A673 (cell line): ENCODE results near the gene SRL.

Experiments used
- EZH2 ChIP-seq: fragments of 200-600 bp; sonication (generic); IDR thresholded peaks from 2 replicates; pipeline ENCODE4 v1.6.1; 2017; ENCODE audit warnings: borderline replicate concordance, low read depth, mild to moderate bottlenecking, mixed read lengths, antibody characterized with exemption, low read length; ENCODE audit not compliant: poor library complexity, severe bottlenecking
- TF ChIP-seq, protein P1 (sequence below): fragments of 300-800, 200-600 bp; sonication (generic); conservative IDR thresholded peaks from 2 replicates; pipeline ENCODE4 v1.5.1; 2017; ENCODE audit warnings: low read depth, mild to moderate bottlenecking, antibody characterized with exemption, low read length, moderate library complexity, mixed read lengths

DNA sequence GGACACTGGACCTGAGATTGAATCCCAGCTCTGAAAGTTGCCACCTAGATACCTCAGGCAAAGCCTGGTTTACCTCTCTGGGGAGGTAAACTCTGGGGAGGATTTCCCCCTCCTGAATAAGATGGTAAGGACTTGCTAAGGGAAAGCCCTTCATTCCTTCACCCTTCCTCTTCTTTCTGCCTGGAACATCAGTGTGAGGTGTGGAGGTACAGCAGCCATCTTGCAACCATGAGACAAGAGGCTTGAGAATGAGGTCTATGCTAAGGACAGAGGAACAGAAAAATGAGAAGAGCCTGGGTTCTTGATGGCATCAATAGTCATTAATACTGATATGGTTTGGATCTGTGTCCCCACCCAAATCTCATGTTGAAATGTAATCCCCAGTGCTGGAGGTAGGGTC, 101.9 kb downstream of the SRL start:
- TF ChIP-seq, protein P1, sequence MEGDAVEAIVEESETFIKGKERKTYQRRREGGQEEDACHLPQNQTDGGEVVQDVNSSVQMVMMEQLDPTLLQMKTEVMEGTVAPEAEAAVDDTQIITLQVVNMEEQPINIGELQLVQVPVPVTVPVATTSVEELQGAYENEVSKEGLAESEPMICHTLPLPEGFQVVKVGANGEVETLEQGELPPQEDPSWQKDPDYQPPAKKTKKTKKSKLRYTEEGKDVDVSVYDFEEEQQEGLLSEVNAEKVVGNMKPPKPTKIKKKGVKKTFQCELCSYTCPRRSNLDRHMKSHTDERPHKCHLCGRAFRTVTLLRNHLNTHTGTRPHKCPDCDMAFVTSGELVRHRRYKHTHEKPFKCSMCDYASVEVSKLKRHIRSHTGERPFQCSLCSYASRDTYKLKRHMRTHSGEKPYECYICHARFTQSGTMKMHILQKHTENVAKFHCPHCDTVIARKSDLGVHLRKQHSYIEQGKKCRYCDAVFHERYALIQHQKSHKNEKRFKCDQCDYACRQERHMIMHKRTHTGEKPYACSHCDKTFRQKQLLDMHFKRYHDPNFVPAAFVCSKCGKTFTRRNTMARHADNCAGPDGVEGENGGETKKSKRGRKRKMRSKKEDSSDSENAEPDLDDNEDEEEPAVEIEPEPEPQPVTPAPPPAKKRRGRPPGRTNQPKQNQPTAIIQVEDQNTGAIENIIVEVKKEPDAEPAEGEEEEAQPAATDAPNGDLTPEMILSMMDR = no peak
- no peak for TF ChIP-seq EZH2
